Right atrium auricular region (tissue), 2 donors: ENCODE data around the gene COL12A1. TPM values are rescaled to one million over a fixed set of nuclear protein-coding genes. Genes with fewer than 3 reads are reported as not detected.

Experiments
- DNase-seq: peaks from one replicate; pipeline ENCODE4 v3.0.0-alpha.2; 2019; ENCODE audit warnings: low spot score
- H3K27ac ChIP-seq, 2 donors: fragments of 200-600 bp; sonication (generic); 1 replicate in 1 of 2; 2 replicates in 1 of 2; pipeline ENCODE4 v1.5.1; 2016 to 2019
- H3K27me3 ChIP-seq, 2 donors: fragments of 200-600 bp; sonication (generic); one replicate each; pipeline versions ENCODE4 v1.5.1 to v1.6.0; 2017 to 2019
- H3K36me3 ChIP-seq: fragments of 200-600 bp; sonication (generic); one replicate; pipeline ENCODE4 v1.5.1; 2016
- H3K4me1 ChIP-seq, 2 donors: fragments of 200-600 bp; sonication (generic); one replicate each; pipeline versions ENCODE4 v1.5.1 to v1.6.0; 2017 to 2019
- H3K4me3 ChIP-seq, 2 donors: fragments of 200-600 bp; sonication (generic); 1 replicate in 1 of 2; 2 replicates in 1 of 2; pipeline ENCODE4 v1.5.1; 2017 to 2019; ENCODE audit warnings: mild to moderate bottlenecking in 1 of 2, moderate library complexity in 1 of 2
- H3K9me3 ChIP-seq, 2 donors: fragments of 200-600 bp; sonication (generic); one replicate each; pipeline ENCODE4 v1.5.1; 2019
- CTCF ChIP-seq, 2 donors: fragments of 200-600 bp; sonication (generic); IDR thresholded peaks; one replicate each; pipeline ENCODE4 v1.5.1; 2019; ENCODE audit warnings: antibody characterized with exemption in 2 of 2
- total RNA-seq, 2 donors: library from RNA; depleted of rRNA; stranded (reverse); fragments of >200 nt; gene quantifications; one replicate each; pipeline ENCODE4 v1.1.0, GENCODE V29; 2016

Gene COL12A1
- total RNA-seq, 2 donors from 2014 or later = 28.6 to 29.7 TPM

DNA sequence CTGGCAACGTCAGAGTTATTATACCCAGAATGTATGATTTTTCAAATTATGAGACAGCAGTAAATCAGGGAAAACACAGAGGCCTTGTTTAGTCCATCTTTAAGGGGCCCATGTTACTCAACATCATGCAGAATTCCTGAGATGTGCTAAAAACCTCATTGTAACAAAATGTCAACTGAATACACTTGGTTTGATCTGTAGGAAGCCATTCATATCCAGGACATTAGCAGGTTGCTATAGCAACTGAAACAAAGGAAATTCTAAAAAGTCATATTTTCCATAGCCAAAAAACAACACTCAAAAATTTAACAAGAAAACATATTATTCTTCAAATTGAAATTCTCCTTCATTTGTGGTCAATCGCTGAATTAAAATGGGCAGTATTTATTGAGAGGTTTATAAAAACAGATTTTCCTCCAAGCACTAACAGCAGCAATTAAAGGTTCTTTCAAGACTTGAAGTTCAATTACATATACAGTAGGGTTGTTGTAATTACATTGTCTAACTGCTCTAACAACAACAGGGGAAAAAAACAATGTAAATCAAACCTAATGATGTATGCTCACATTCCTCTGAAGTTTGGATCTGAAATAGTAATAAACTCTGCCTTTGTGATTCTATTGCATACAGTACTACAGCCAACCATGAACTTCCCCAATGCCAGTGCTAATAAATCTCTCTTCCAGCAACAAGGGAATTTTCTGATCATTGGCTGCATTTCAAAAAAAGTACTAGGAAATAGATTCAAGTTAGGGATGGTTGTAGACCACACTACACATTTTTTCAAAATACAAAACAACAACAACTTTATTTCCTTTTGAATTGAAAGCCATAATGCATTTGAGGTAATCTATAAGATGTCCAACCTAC lies 34.9 kb downstream of the COL12A1 start:
- Histone ChIP-seq H3K27ac (no peak overlapping the region), H3K27me3 (no peaks in the 10 kb centered on the region), H3K9me3 (no peaks in the 10 kb centered on the region), H3K4me3 (no peak overlapping the region), H3K4me1 (no peaks in the 10 kb centered on the region), H3K36me3 (no peaks in the 10 kb centered on the region)
- DNase-seq = no peak
- TF ChIP-seq CTCF (IDR thresholded peaks at IDR 0.05) = no peak

- H3K9me3 ChIP-seq = no peaks in the 10 kb centered on the region
- no peaks in the 10 kb centered on the region for H3K27me3 ChIP-seq
- no peaks in the 10 kb centered on the region for H3K4me1 ChIP-seq
These were observed 35.9 kb downstream of the COL12A1 start for GRCh38 chr6:75169689-75170586.

GRCh38 chr6:75167851-75168250 lies 38.0 kb downstream of the COL12A1 start:
- no peak overlapping the region for H3K27ac ChIP-seq
- TF ChIP-seq CTCF (IDR thresholded peaks at IDR 0.05) = no peak
- H3K27me3 ChIP-seq = no peaks in the 10 kb centered on the region

More at GRCh38 chr6:75169689-75170586, 35.9 kb downstream of the COL12A1 start:
- Histone ChIP-seq H3K36me3 (no peaks in the 10 kb centered on the region), H3K4me3 (no peak overlapping the region), H3K27ac (no peak overlapping the region)
- no peak for DNase-seq
- no peak for TF ChIP-seq CTCF (IDR thresholded peaks at IDR 0.05)

GRCh38 chr6:75167325-75167724 lies 38.5 kb downstream of the COL12A1 start:
- Histone ChIP-seq H3K27ac (no peak overlapping the region), H3K36me3 (no peaks in the 10 kb centered on the region), H3K27me3 (no peaks in the 10 kb centered on the region), H3K4me3 (no peak overlapping the region), H3K4me1 (no peaks in the 10 kb centered on the region), H3K9me3 (no peaks in the 10 kb centered on the region)
- no peak for TF ChIP-seq CTCF (IDR thresholded peaks at IDR 0.05)
- DNase-seq = no peak

More at GRCh38 chr6:75167851-75168250, 38.0 kb downstream of the COL12A1 start:
- Histone ChIP-seq H3K9me3 (no peaks in the 10 kb centered on the region), H3K4me1 (no peaks in the 10 kb centered on the region), H3K36me3 (no peaks in the 10 kb centered on the region), H3K4me3 (no peak overlapping the region)
- DNase-seq = no peak

DNA sequence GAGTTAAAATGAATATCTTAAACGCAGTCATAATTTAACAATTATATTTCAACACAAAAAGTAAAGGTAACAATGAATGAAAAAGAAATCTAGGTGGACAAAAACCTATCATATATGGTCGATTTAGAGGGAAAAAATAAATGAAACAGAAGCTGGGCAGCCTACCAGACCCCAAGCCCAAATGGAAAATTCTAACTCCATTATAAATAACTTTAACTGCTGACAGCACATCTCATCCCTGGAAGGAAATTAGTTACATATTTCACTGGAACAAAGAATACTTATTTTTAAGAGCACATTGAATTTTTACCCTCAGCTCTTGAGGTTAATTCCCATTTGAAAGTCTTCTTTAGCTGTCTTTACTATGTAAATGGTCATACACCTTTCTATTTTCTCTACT lies 39.1 kb downstream of the COL12A1 start:
- no peaks in the 10 kb centered on the region for H3K4me1 ChIP-seq
- TF ChIP-seq CTCF (IDR thresholded peaks at IDR 0.05) = no peak

More for the DNA sequence above, 39.1 kb downstream of the COL12A1 start:
- Histone ChIP-seq H3K4me3 (no peak overlapping the region), H3K27ac (no peak overlapping the region), H3K9me3 (no peaks in the 10 kb centered on the region), H3K36me3 (no peaks in the 10 kb centered on the region), H3K27me3 (no peaks in the 10 kb centered on the region)
- DNase-seq = no peak
